NT2/D1 (cell line): ENCODE data around the gene HMOX1.

Experiments
- DNase-seq: peaks from one replicate; pipeline ENCODE4 v3.0.0-alpha.2; 2011; ENCODE audit warnings: low read depth, low spot score
- H3K27me3 ChIP-seq: 2 replicates; pipeline ENCODE4 v1.6.0; 2011; ENCODE audit warnings: mild to moderate bottlenecking; ENCODE audit not compliant: insufficient read length, insufficient read depth
- H3K36me3 ChIP-seq: 2 replicates; pipeline ENCODE4 v1.6.1; 2011; ENCODE audit warnings: mild to moderate bottlenecking, low read length, mixed read lengths; ENCODE audit not compliant: insufficient read depth, insufficient read length
- H3K4me1 ChIP-seq: 2 replicates; pipeline ENCODE4 v1.5.1; 2011; ENCODE audit not compliant: insufficient read depth, insufficient read length
- H3K4me3 ChIP-seq: 2 replicates; pipeline ENCODE4 v1.5.1; 2011; ENCODE audit warnings: low read depth; ENCODE audit not compliant: insufficient read length
- H3K9ac ChIP-seq: 2 replicates; pipeline ENCODE4 v1.6.0; 2011; ENCODE audit warnings: low read depth; ENCODE audit not compliant: insufficient read length
- H3K9me3 ChIP-seq: 2 replicates; pipeline ENCODE4 v1.5.1; 2011; ENCODE audit warnings: mild to moderate bottlenecking, low read length; ENCODE audit not compliant: insufficient read depth
- SUZ12 ChIP-seq: IDR thresholded peaks from 2 replicates; pipeline ENCODE4 v1.6.1; 2011; ENCODE audit not compliant: insufficient read length, insufficient read depth; ENCODE audit errors: extremely low read depth
- YY1 ChIP-seq: IDR thresholded peaks from 2 replicates; pipeline ENCODE4 v1.6.1; 2011; ENCODE audit not compliant: insufficient read length, insufficient read depth
- ZNF274 ChIP-seq: IDR thresholded peaks from 2 replicates; pipeline ENCODE4 v1.6.1; 2011; ENCODE audit warnings: mild to moderate bottlenecking, low read depth, low read length

The HMOX1 gene

DNA sequence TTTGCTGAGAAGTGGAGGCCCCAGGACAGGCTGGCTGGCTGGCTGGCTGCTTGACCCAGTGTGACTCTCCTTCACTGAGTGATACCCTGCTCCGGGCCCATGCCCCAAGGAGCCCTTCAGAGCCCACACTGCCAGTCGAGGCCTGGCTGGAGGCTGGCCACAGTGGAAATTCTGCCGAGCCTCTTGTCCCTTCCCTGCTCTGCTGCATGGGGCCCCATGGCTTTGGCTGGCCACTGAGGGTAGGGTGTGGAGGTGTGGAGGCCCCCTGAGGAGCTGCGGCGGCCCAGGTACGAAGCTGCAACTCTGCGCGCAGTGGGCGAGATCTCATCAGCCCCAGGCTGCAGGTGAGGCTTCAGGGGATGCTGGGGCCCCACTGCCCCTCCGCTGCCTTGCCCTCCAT lies 33.4 kb upstream of the HMOX1 start:
- Histone ChIP-seq H3K4me3 (no peak overlapping the region), H3K4me1 (peaks cover 12% of the 10 kb centered on the region), H3K9ac (no peak overlapping the region), H3K36me3 (peaks cover 18% of the 10 kb centered on the region), H3K9me3 (no peaks in the 10 kb centered on the region), H3K27me3 (peaks cover 7% of the 10 kb centered on the region)
- TF ChIP-seq YY1 (no peak), ZNF274 (no peak), SUZ12 (no peak)
- DNase-seq, result no peak

- Histone ChIP-seq H3K4me1 (peaks cover 15% of the 10 kb centered on the region), H3K27me3 (peaks cover 7% of the 10 kb centered on the region), H3K36me3 (peaks cover 12% of the 10 kb centered on the region), H3K9me3 (no peaks in the 10 kb centered on the region), H3K4me3 (no peak overlapping the region), H3K9ac (no peak overlapping the region)
- TF ChIP-seq YY1, result no peak
- TF ChIP-seq ZNF274, result no peak
- no peak for TF ChIP-seq SUZ12
- DNase-seq, result no peak
Observed at GRCh38 chr22:35348026-35348590, 32.8 kb upstream of the HMOX1 start.

GRCh38 chr22:35348703-35349102 lies 32.2 kb upstream of the HMOX1 start:
- H3K4me3 ChIP-seq, result no peak overlapping the region
- no peak for DNase-seq
- no peak for TF ChIP-seq ZNF274
- no peak for TF ChIP-seq YY1
- TF ChIP-seq SUZ12, result no peak
- peaks cover 6% of the 10 kb centered on the region for H3K36me3 ChIP-seq
- no peak overlapping the region for H3K9ac ChIP-seq
- peaks cover 7% of the 10 kb centered on the region for H3K27me3 ChIP-seq
- H3K4me1 ChIP-seq, result peaks cover 15% of the 10 kb centered on the region
- H3K9me3 ChIP-seq, result no peaks in the 10 kb centered on the region

- no peak for DNase-seq
- H3K36me3 ChIP-seq, result peaks cover 6% of the 10 kb centered on the region
- no peaks in the 10 kb centered on the region for H3K9me3 ChIP-seq
- peak overlapping the region; percentile 21 for H3K9ac ChIP-seq
- no peak overlapping the region for H3K4me3 ChIP-seq
- H3K27me3 ChIP-seq, result peaks cover 7% of the 10 kb centered on the region
- peaks cover 15% of the 10 kb centered on the region for H3K4me1 ChIP-seq
- TF ChIP-seq SUZ12, result no peak
- TF ChIP-seq ZNF274, result no peak
- no peak for TF ChIP-seq YY1
Observed at GRCh38 chr22:35349368-35349703, 31.6 kb upstream of the HMOX1 start.

- Histone ChIP-seq H3K27me3 (peaks cover 7% of the 10 kb centered on the region), H3K9me3 (no peaks in the 10 kb centered on the region), H3K9ac (peak overlapping the region; percentile 43), H3K4me1 (peaks cover 15% of the 10 kb centered on the region), H3K4me3 (no peak overlapping the region), H3K36me3 (peaks cover 6% of the 10 kb centered on the region)
- TF ChIP-seq YY1 (no peak), SUZ12 (no peak), ZNF274 (no peak)
- DNase-seq, result no peak
Observed at GRCh38 chr22:35349704-35350538, 31.0 kb upstream of the HMOX1 start.

DNA sequence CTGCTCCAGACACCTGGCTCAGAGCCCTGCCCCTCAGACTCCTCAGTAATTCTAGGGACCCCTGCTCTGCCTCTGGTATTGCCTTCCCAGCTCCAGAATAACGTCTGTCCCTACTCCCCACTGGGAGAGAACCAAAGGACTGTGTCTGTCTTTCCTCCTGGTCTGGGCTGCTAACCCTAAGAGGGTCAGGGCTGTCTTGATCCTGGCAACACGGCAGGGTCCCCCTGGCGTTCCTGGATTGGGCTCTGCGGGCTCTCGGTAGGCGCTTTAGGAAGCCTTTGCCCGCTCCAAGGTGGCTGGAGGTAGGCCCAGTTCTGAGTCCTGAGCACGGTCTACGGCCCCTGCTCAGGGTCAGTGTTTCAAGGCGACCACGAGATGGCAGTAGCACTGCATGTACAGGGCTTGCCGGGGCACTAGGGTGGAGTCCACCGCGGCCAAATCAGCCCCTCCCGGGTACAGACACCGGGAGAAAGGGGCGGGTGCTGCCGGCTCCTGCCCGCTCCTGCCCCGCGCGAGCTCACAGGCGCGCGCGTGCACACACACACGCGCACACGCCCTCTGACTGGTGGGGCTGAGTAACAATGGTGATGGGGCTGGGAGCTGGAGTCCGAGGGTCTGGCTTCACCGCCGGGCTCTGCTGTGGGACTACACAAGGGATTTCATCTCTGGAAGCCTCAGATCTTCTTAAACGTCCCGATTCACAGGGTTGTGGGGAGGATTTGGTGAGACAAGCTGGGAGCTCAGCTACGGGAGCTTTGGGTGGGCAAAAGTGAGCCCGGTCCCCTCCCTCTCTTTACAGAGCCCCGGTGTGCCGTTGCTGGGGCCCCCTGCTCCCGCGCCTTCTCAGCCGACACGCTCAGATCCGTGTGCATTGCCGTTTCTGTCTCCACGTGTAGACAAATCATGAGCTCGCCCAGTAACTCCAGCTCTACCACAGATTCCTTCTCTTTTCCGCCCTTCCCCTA lies 30.1 kb upstream of the HMOX1 start:
- Histone ChIP-seq H3K36me3 (peaks cover 2% of the 10 kb centered on the region), H3K9me3 (no peaks in the 10 kb centered on the region), H3K27me3 (peaks cover 7% of the 10 kb centered on the region), H3K4me1 (peaks cover 15% of the 10 kb centered on the region), H3K9ac (peak overlapping the region; percentile 89), H3K4me3 (peak overlapping the region; percentile 46)
- no peak for TF ChIP-seq YY1
- TF ChIP-seq SUZ12, result no peak
- no peak for TF ChIP-seq ZNF274
- peak; percentile 71 for DNase-seq
